ENCODE data around the gene ZNF224. TPM values are rescaled to one million over a fixed set of nuclear protein-coding genes. Genes with fewer than 3 reads are reported as not detected.

Gene ZNF224
- total and polyA plus RNA-seq, 2 of the 13 experiments (the other 11 are each of a cell fraction or from before 2014, with no cell fraction given): 13.0 to 16.1 TPM

GRCh38 chr19:44071824-44072542, 22.2 kb upstream of the ZNF224 start, which contains the start of gene ZNF284 (continued):
- no peak for TF ChIP-seq AHDC1 (CRISPR knock-in tag; IDR thresholded peaks at IDR 0.05; ENCODE audit: borderline replicate concordance)
- no peak for TF ChIP-seq STAG1 (CRISPR knock-in tag; IDR thresholded peaks at IDR 0.05)
- no peak for TF ChIP-seq SP2 (CRISPR knock-in tag; IDR thresholded peaks at IDR 0.05)
- no peak for TF ChIP-seq ZNF549 (CRISPR knock-in tag; IDR thresholded peaks at IDR 0.05)
- no peak for TF ChIP-seq ESRRA (CRISPR knock-in tag; IDR thresholded peaks at IDR 0.05; ENCODE audit: low read depth)
- 0 out of 2 replicates have a peak, but pooled peaks have one; percentile 36 for TF ChIP-seq ZNF136 (CRISPR knock-in tag; IDR thresholded peaks at IDR 0.05; ENCODE audit: low read depth)
- peak; percentile 71; the same call in 1 of the 2 replicates for TF ChIP-seq ZHX2 (IDR thresholded peaks at IDR 0.05; ENCODE audit: low read depth)
- no peak for TF ChIP-seq ZHX2 (CRISPR knock-in tag; IDR thresholded peaks at IDR 0.05; ENCODE audit: borderline replicate concordance)
- TF ChIP-seq ZGPAT (CRISPR knock-in tag; IDR thresholded peaks at IDR 0.05): peak; percentile 74; the same call in 1 of the 2 replicates
- no peak for TF ChIP-seq ZNF558 (CRISPR knock-in tag; IDR thresholded peaks at IDR 0.05; ENCODE audit: borderline replicate concordance)
- TF ChIP-seq TSC22D2 (CRISPR knock-in tag; IDR thresholded peaks at IDR 0.05; ENCODE audit: borderline replicate concordance): no peak
- no peak for TF ChIP-seq ZNF781 (CRISPR knock-in tag; IDR thresholded peaks at IDR 0.05; ENCODE audit: borderline replicate concordance, not compliant biosample characterization)
- peak; percentile 16; the same call in 1 of the 2 replicates for TF ChIP-seq NR2F2 (IDR thresholded peaks at IDR 0.05; ENCODE audit: borderline replicate concordance, low read depth)
- no peak for TF ChIP-seq TRIM22 (IDR thresholded peaks at IDR 0.05)

All from HepG2 (cell line).